Duodenal mucosa (tissue), 2 donors: ENCODE data around the gene LAMA5.
"Not testable (repeated sequence)": the region's sequence is repeated elsewhere in the genome, so short reads cannot be mapped to it uniquely, and the experiment has no call there.

ENCODE experiments used
- H3K27ac ChIP-seq: one replicate; pipeline ENCODE4 v1.7.0; 2013; ENCODE audit warnings: low read depth, low read length
- H3K27me3 ChIP-seq, 2 donors: one replicate each; pipeline ENCODE4 v1.7.0; 2013; ENCODE audit warnings: low read length in 2 of 2, control low read depth in 1 of 2; ENCODE audit not compliant: insufficient read depth in 2 of 2, control insufficient read depth in 1 of 2
- H3K36me3 ChIP-seq, 2 donors: one replicate each; pipeline ENCODE4 v1.7.0; 2013; ENCODE audit warnings: low read length in 2 of 2, control low read depth in 1 of 2; ENCODE audit not compliant: insufficient read depth in 2 of 2, control insufficient read depth in 1 of 2
- H3K4me1 ChIP-seq, 2 donors: one replicate each; pipeline ENCODE4 v1.7.0; 2013; ENCODE audit warnings: low read length in 2 of 2, control low read depth in 1 of 2; ENCODE audit not compliant: insufficient read depth in 2 of 2, control insufficient read depth in 1 of 2
- H3K4me3 ChIP-seq, 2 donors: one replicate each; pipeline ENCODE4 v1.7.0; 2013; ENCODE audit warnings: low read length in 2 of 2, low read depth in 1 of 2
- H3K9ac ChIP-seq, 2 donors: one replicate each; pipeline ENCODE4 v1.7.0; 2013; ENCODE audit warnings: low read length in 2 of 2, low read depth in 1 of 2
- H3K9me3 ChIP-seq, 2 donors: one replicate each; pipeline ENCODE4 v1.7.0; 2013; ENCODE audit warnings: low read length in 2 of 2, control low read depth in 1 of 2; ENCODE audit not compliant: control insufficient read depth in 1 of 2

The LAMA5 gene

DNA sequence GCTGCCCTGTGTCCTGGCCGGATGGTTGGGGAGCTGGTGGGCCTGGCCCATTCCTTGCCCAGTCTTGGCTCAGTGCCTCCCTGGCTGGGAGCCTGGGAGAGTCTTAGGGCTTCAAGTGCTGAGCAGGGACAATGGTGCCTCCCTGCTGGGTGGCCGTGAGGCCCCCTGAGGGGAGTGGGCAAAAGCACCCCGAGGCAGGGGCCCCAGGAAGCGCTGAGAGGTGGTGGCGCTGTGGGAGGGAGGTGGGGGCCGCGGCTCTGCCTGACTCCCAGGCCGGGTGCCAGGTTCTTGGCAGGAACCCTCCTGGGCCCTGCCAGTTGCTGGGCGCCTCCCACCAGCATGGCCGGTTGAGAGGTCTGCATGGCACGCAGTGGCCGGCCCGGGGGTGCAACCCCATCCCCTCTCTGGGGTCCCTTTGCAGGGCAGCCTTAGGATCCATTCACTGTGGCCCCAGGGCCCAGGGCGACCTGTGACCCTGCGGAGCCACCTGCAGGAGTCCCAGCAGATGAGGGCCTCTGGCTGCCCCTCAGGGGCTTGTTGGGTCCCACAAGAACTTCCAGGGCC lies 10.6 kb upstream of the LAMA5 start:
- H3K4me3 ChIP-seq = no peak overlapping the region
- H3K9me3 ChIP-seq = no peaks in the 10 kb centered on the region
- H3K27me3 ChIP-seq = peaks cover 0 to 3% of the 10 kb centered on the region in 2 donors
- peaks cover 4 to 5% of the 10 kb centered on the region in 2 donors for H3K36me3 ChIP-seq
- no peak overlapping the region for H3K27ac ChIP-seq
- H3K4me1 ChIP-seq = peaks cover 4 to 13% of the 10 kb centered on the region in 2 donors
- H3K9ac ChIP-seq = no peak overlapping the region

DNA sequence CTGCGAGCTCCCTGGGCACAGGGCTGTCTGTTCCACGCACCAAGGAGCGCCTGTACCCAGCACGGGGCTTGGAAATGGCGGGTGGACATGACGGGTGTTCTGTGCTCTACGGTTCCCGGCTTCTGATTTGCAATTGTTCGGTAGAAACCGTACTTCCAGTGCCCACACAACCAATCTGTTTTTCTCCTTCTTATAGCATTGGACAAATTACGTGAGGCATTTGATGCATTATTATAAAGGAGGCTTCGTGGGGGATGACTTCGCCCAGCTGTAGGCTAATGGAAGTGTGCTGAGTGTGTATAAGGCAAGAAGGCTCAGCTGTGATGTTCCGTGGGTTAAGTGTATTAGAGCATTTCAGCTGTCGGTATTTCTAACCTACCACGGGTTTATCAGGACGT lies 10.0 kb upstream of the LAMA5 start:
- H3K27me3 ChIP-seq = peaks cover 0 to 3% of the 10 kb centered on the region in 2 donors
- peaks cover 0 to 13% of the 10 kb centered on the region in 2 donors for H3K4me1 ChIP-seq
- H3K9ac ChIP-seq = no peak overlapping the region
- H3K9me3 ChIP-seq = no peaks in the 10 kb centered on the region
- no peak overlapping the region for H3K4me3 ChIP-seq
- H3K36me3 ChIP-seq = peaks cover 2 to 4% of the 10 kb centered on the region in 2 donors
- H3K27ac ChIP-seq = no peak overlapping the region

DNA sequence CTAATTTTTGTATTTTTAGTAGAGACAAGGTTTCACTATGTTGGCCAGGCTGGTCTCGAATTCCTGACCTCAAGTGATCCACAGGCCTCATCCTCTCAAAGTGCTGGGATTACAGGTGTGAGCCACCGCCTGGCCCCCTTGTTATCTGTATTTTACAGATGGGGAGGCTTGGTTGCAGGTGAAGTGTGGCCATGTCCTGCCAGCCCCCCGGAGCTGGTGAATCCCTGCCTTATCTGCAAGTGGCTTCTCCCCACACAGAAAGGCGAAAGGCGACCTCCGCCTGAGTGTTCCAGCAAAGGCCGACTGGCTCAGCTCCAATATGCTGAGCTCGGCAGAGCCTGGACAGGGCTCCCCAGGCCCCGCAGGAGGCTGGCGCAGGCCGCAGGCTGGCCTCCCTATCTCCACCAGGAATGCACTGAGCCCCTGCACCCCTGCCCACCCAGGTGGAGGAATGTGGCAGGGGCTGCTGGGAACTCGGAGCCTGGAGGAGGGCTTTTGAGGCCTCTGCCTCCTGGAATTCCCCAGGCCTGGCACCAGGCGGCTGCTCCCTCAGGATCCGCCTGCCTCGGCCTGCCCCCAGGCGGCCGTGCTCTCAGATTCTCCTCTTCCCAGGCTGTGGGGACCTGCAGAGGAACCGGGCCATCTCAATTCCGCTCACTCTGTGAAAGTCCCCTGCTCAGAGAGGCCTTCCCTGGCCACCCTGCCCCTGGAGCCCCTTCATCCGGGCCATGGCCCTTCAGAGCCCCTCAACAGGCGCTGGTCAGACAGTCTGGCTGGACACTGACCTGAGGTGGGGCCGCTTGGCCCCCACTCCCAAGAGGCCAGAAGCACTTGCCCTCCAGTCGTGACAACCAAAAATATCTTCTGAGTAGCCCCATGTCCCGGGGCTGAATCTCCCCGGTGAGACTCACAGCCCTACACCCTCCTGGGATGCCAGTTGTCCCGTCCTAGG lies 9.3 kb upstream of the LAMA5 start:
- Histone ChIP-seq H3K4me1 (peaks cover 0 to 13% of the 10 kb centered on the region in 2 donors), H3K9me3 (no peaks in the 10 kb centered on the region), H3K27me3 (peaks cover 0 to 3% of the 10 kb centered on the region in 2 donors), H3K27ac (no peak overlapping the region), H3K36me3 (no peaks in the 10 kb centered on the region), H3K9ac (no peak overlapping the region), H3K4me3 (no peak overlapping the region)

DNA sequence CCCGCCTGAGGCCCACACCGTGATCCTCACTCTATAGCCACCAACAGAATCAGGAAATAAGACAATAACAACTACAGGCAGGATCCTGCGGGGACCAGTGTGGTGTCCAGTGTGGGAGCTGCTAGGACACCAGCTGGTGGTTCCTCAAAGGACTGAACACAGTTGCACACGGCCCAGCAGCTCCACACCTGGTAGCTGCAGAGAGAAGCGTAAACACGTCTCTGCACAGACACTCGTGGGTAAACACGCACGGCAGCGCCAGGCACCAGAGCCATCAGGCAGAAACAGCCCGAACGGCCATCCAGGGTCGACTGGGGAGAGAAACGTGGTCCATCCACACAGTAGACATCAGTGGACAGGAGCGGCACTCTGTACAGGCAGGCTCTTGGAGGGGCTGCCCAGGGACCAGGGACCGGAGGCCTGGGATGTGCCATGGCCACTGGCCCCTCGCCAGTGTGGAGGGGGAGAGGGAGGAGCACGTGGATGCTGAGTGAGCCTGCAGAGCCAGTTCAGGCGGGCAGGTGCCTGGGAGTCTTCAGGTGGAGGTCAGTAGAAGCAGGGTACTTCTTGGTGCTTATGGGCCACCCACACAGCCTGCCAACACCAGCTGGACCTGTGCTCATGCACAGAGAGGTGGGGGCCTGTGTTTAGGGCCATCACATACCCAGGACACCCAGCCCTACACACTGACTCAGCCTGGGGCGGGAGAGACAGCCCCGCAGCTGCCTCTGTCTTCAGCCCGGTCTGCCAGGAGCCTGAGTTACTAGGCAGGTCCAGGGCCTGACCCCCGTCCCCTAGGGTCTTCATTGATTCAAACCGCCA lies 7.4 kb upstream of the LAMA5 start:
- Histone ChIP-seq H3K27me3 (peaks cover 0 to 16% of the 10 kb centered on the region in 2 donors), H3K9me3 (no peaks in the 10 kb centered on the region), H3K36me3 (no peaks in the 10 kb centered on the region), H3K4me3 (no peak overlapping the region), H3K9ac (no peak overlapping the region), H3K27ac (peak overlapping the region; percentile 10), H3K4me1 (peaks cover 0 to 23% of the 10 kb centered on the region in 2 donors)

DNA sequence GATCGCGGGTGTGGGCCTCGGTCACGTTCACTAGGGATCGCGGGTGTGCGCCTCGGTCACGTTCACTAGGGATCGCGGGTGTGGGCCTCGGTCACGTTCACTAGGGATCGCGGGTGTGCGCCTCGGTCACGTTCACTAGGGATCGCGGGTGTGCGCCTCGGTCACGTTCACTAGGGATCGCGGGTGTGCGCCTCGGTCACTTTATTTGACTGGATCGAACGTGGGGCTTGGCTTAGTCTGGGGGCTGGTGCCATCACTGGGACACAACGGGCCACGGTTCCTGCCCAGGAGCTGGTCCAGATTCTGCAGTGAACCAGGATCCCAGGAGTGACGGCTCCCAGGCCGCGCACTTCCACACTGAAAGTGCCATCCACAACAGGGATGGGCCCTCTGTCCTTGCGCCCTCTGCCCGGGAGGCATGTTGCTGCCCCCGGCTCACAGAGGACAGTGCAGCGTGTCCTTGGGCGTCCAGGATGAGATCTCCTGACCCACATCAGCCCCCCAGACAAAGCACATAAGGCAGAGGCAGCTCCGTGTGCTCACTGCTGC lies 6.6 kb upstream of the LAMA5 start:
- not testable (repeated sequence) for H3K9me3 ChIP-seq, H3K36me3 ChIP-seq, H3K9ac ChIP-seq, H3K4me3 ChIP-seq, H3K27ac ChIP-seq
- Histone ChIP-seq H3K27me3 (peaks cover 0 to 16% of the 10 kb centered on the region in 2 donors), H3K4me1 (peaks cover under 1 to 29% of the 10 kb centered on the region in 2 donors)

- Histone ChIP-seq H3K9ac (no peak overlapping the region), H3K27ac (no peak overlapping the region), H3K36me3 (no peaks in the 10 kb centered on the region), H3K27me3 (peaks cover 7 to 20% of the 10 kb centered on the region in 2 donors), H3K4me3 (no peak overlapping the region), H3K9me3 (no peaks in the 10 kb centered on the region), H3K4me1 (peaks cover 10 to 43% of the 10 kb centered on the region in 2 donors)
Measured at GRCh38 chr20:62372042-62372993, 5.2 kb upstream of the LAMA5 start.

- no peaks in the 10 kb centered on the region for H3K36me3 ChIP-seq
- no peak overlapping the region for H3K9ac ChIP-seq
- no peaks in the 10 kb centered on the region for H3K9me3 ChIP-seq
- peaks cover 7 to 22% of the 10 kb centered on the region in 2 donors for H3K27me3 ChIP-seq
- H3K4me1 ChIP-seq = peaks cover 10 to 39% of the 10 kb centered on the region in 2 donors
- H3K4me3 ChIP-seq = no peak overlapping the region
- H3K27ac ChIP-seq = no peak overlapping the region
Measured at GRCh38 chr20:62371588-62372041, 4.5 kb upstream of the LAMA5 start.

GRCh38 chr20:62370807-62371587 lies 3.9 kb upstream of the LAMA5 start:
- H3K27ac ChIP-seq = no peak overlapping the region
- H3K4me1 ChIP-seq = peaks cover 14 to 39% of the 10 kb centered on the region in 2 donors
- no peak overlapping the region for H3K9ac ChIP-seq

More at GRCh38 chr20:62370807-62371587, 3.9 kb upstream of the LAMA5 start:
- Histone ChIP-seq H3K9me3 (no peaks in the 10 kb centered on the region), H3K27me3 (peaks cover 7 to 28% of the 10 kb centered on the region in 2 donors), H3K36me3 (no peaks in the 10 kb centered on the region), H3K4me3 (no peak overlapping the region)
